PC-9 (cell line): ENCODE results near the gene LAMB1. TPM values are rescaled to one million over a fixed set of nuclear protein-coding genes. Genes with fewer than 3 reads are reported as not detected.
A peak's percentile ranks its signal among the peaks of the same experiment; 100 is the strongest.

Experiments used
- BruUV-seq: library from RNA; stranded (reverse); fragments of 400-500 nt; replicated peaks from 2 replicates; lab custom pipeline; 2021; lab: Mats Ljungman, UMichigan
- CTCF ChIA-PET: fragments of 300-600 bp; sonication (Branson Sonifier 250); formaldehyde crosslinking; loops from one replicate; lab custom pipeline; 2022; ENCODE audit warnings: antibody characterized with exemption; lab: Charles Lee
- POLR2A ChIA-PET: fragments of 300-600 bp; sonication (Branson Sonifier 250); formaldehyde crosslinking; loops from one replicate; lab custom pipeline; 2022; ENCODE audit warnings: antibody characterized with exemption; ENCODE audit not compliant: unreplicated experiment; lab: Charles Lee
- DNase-seq, 2 experiments: peaks; one replicate each; pipeline versions ENCODE4 v3.0.0 to v3.0.0-alpha.2; 2015 to 2022; ENCODE audit warnings: mixed read lengths in 1 of 2
- H2AFZ ChIP-seq: fragments of 200-600 bp; sonication (generic); 2 replicates; pipeline ENCODE4 v1.8.1; 2017; ENCODE audit warnings: antibody characterized with exemption
- H3F3A ChIP-seq: fragments of 200-600 bp; sonication (generic); 2 replicates; pipeline ENCODE4 v1.8.1; 2017; ENCODE audit warnings: antibody characterized with exemption, mild to moderate bottlenecking, low read depth; ENCODE audit not compliant: insufficient read depth
- H3K27ac ChIP-seq: fragments of 200-600 bp; sonication (generic); 2 replicates; pipeline ENCODE4 v1.6.1; 2016; ENCODE audit warnings: mixed run types
- H3K27me3 ChIP-seq: fragments of 200-600 bp; sonication (generic); 2 replicates; pipeline ENCODE4 v1.6.1; 2016; ENCODE audit warnings: low read depth, mixed run types; ENCODE audit not compliant: insufficient read depth
- H3K36me3 ChIP-seq: fragments of 200-600 bp; sonication (generic); 2 replicates; pipeline ENCODE4 v1.6.1; 2016; ENCODE audit warnings: low read depth, mixed run types
- H3K4me1 ChIP-seq: fragments of 200-600 bp; sonication (generic); replicated peaks from 2 replicates; pipeline ENCODE4 v1.6.1; 2016; ENCODE audit warnings: mixed run types; ENCODE audit not compliant: insufficient read depth
- H3K4me2 ChIP-seq: fragments of 200-600 bp; sonication (generic); 2 replicates; pipeline ENCODE4 v1.6.1; 2017; ENCODE audit warnings: mixed run types
- H3K4me3 ChIP-seq: fragments of 200-600 bp; sonication (generic); 2 replicates; pipeline ENCODE4 v1.6.1; 2016; ENCODE audit warnings: mixed run types
- H3K79me2 ChIP-seq: fragments of 200-600 bp; sonication (generic); 2 replicates; pipeline ENCODE4 v1.6.1; 2017; ENCODE audit warnings: low read depth, mixed run types
- H3K9me2 ChIP-seq: fragments of 200-600 bp; sonication (generic); 2 replicates; pipeline ENCODE4 v1.8.1; 2017; ENCODE audit warnings: mild to moderate bottlenecking; ENCODE audit not compliant: insufficient read depth
- H3K9me3 ChIP-seq: fragments of 200-600 bp; sonication (generic); 2 replicates; pipeline ENCODE4 v1.8.1; 2016; ENCODE audit warnings: low read depth; ENCODE audit not compliant: insufficient read depth
- H4K20me1 ChIP-seq: fragments of 200-600 bp; sonication (generic); 2 replicates; pipeline ENCODE4 v1.8.1; 2017; ENCODE audit not compliant: insufficient read depth
- CTCF ChIP-seq: fragments of 200-600 bp; sonication (generic); conservative IDR thresholded peaks from 2 replicates; pipeline ENCODE4 v1.6.1; 2017; ENCODE audit warnings: mixed run types, antibody characterized with exemption, mild to moderate bottlenecking, moderate library complexity
- EZH2 ChIP-seq: fragments of 200-600 bp; sonication (generic); IDR thresholded peaks from 2 replicates; pipeline ENCODE4 v1.8.0; 2017; ENCODE audit warnings: antibody characterized with exemption, low read depth
- intact Hi-C: fragments of 100-400 bp; cut with micrococcal nuclease; formaldehyde crosslinking; loops from one replicate; pipeline ENCODE4 v1.10.0; 2022; ENCODE audit not compliant: unreplicated experiment
- total RNA-seq: library from RNA; stranded (reverse); gene quantifications from 2 replicates; pipeline ENCODE4 v1.2.3, GENCODE V29; 2021

Gene LAMB1
- total RNA-seq, 1 experiment from 2014 or later: 236 TPM

- peak overlapping the region; percentile 92 for H2AFZ ChIP-seq
- H4K20me1 ChIP-seq: no peaks in the 10 kb centered on the region
- H3K9me2 ChIP-seq: no peaks in the 10 kb centered on the region
- intact Hi-C loops: loop anchor here (5.0 kb wide), 2 partner anchors 256 to 384 kb away; no protein-coding TSS in a partner anchor
- TF ChIP-seq EZH2: no peak
- TF ChIP-seq CTCF: no peak
- DNase-seq: peak in 1 of 2 experiments; percentile 60
- H3K27ac ChIP-seq: peak overlapping the region; percentile 93
- peaks cover 29% of the 10 kb centered on the region for H3K4me1 ChIP-seq
- peaks cover 8% of the 10 kb centered on the region for H3F3A ChIP-seq
- peaks cover 51% of the 10 kb centered on the region for H3K79me2 ChIP-seq
- POLR2A ChIA-PET: interaction anchor here (0.8 kb wide), 1 partner anchor 123 kb away, joined by 6 read pairs; no protein-coding TSS in a partner anchor
- peak overlapping the region; percentile 97 for H3K4me2 ChIP-seq
- H3K4me3 ChIP-seq: peak overlapping the region; percentile 61
- H3K36me3 ChIP-seq: peaks cover 26% of the 10 kb centered on the region
- CTCF ChIA-PET: interaction anchor here (1.0 to 1.3 kb wide), 2 partner anchors 17 to 61 kb away, joined by 3 to 8 read pairs; no protein-coding TSS in a partner anchor
- TSS peak; percentile 63 for BruUV-seq
- H3K9me3 ChIP-seq: no peaks in the 10 kb centered on the region
- H3K27me3 ChIP-seq: no peaks in the 10 kb centered on the region
Measured at GRCh38 chr7:107891636-107892366, 111.2 kb downstream of the LAMB1 start.

- H3F3A ChIP-seq: peaks cover 8% of the 10 kb centered on the region
- H3K36me3 ChIP-seq: peaks cover 26% of the 10 kb centered on the region
- no peak for TF ChIP-seq EZH2
- no peak for TF ChIP-seq CTCF
- H3K4me1 ChIP-seq: peaks cover 29% of the 10 kb centered on the region
- no TSS peak for BruUV-seq
- H3K4me2 ChIP-seq: peak within 1 kb of the TSS; percentile 97
- H3K27ac ChIP-seq: peak within 1 kb of the TSS; percentile 93
- H4K20me1 ChIP-seq: no peaks in the 10 kb centered on the region
- peak; percentile 79 to 92 for DNase-seq
- H3K79me2 ChIP-seq: peaks cover 44% of the 10 kb centered on the region
- intact Hi-C loops: loop anchor here (5.0 kb wide), 2 partner anchors 256 to 384 kb away; no protein-coding TSS in a partner anchor
- no peaks in the 10 kb centered on the region for H3K27me3 ChIP-seq
- peak within 1 kb of the TSS; percentile 92 for H2AFZ ChIP-seq
- ChIA-PET CTCF (interaction anchor here (1.0 to 1.5 kb wide), 4 partner anchors 12 to 62 kb away, joined by 3 to 11 read pairs (median 6); no protein-coding TSS in a partner anchor), POLR2A (interaction anchor here (0.7 to 0.8 kb wide), 2 partner anchors 14 to 148 kb away, joined by 5 read pairs; no protein-coding TSS in a partner anchor)
- H3K9me3 ChIP-seq: no peaks in the 10 kb centered on the region
- H3K4me3 ChIP-seq: peak within 1 kb of the TSS; percentile 61
- H3K9me2 ChIP-seq: no peaks in the 10 kb centered on the region
Measured at GRCh38 chr7:107890962-107891635, 111.9 kb downstream of the LAMB1 start, which contains the start of gene DLD. Gene DLD, plus strand, starts transcription at chr7:107891183. Its CDS starts 68 bp downstream, at chr7:107891251.

GRCh38 chr7:107890493-107890961 is 112.4 kb downstream of the LAMB1 start:
- no peaks in the 10 kb centered on the region for H3K9me2 ChIP-seq
- no peaks in the 10 kb centered on the region for H3K9me3 ChIP-seq
- H4K20me1 ChIP-seq: no peaks in the 10 kb centered on the region
- peaks cover 39% of the 10 kb centered on the region for H3K79me2 ChIP-seq
- TSS peak; percentile 78 for BruUV-seq
- POLR2A ChIA-PET: interaction anchor here (0.6 to 0.8 kb wide), 3 partner anchors 8 to 147 kb away, joined by 4 to 5 read pairs (median 5); no protein-coding TSS in a partner anchor
- peak overlapping the region; percentile 92 for H2AFZ ChIP-seq
- peaks cover 29% of the 10 kb centered on the region for H3K4me1 ChIP-seq
- peak overlapping the region; percentile 61 for H3K4me3 ChIP-seq
- peak overlapping the region; percentile 93; the same call in 1 of the 2 replicates for H3K27ac ChIP-seq
- TF ChIP-seq CTCF: no peak
- TF ChIP-seq EZH2: no peak
- intact Hi-C loops: loop anchor here (5.0 kb wide), 2 partner anchors 257 to 383 kb away; no protein-coding TSS in a partner anchor
- H3F3A ChIP-seq: peaks cover 8% of the 10 kb centered on the region
- peak overlapping the region; percentile 97 for H3K4me2 ChIP-seq
- H3K36me3 ChIP-seq: peaks cover 26% of the 10 kb centered on the region
- DNase-seq: no peak
- CTCF ChIA-PET: interaction anchor here (1.0 to 1.5 kb wide), 3 partner anchors 12 to 62 kb away, joined by 3 to 11 read pairs (median 3); no protein-coding TSS in a partner anchor
- no peaks in the 10 kb centered on the region for H3K27me3 ChIP-seq
